Mesendoderm (in vitro differentiated cells): ENCODE measurements around the gene SLC11A1. TPM values are rescaled to one million over a fixed set of nuclear protein-coding genes. Genes with fewer than 3 reads are reported as not detected.

Experiments
- DNase-seq: peaks from one replicate; pipeline ENCODE4 v3.0.0; 2013
- H2AK5ac ChIP-seq: 2 replicates; pipeline ENCODE4 v1.6.1; 2013; ENCODE audit warnings: low read length, inconsistent platforms
- H2BK120ac ChIP-seq: 2 replicates; pipeline ENCODE4 v1.6.1; 2013; ENCODE audit warnings: low read depth, mild to moderate bottlenecking, low read length, moderate library complexity, mixed read lengths
- H2BK15ac ChIP-seq: replicated peaks from 2 replicates; pipeline ENCODE4 v1.6.1; 2013; ENCODE audit warnings: low read depth, mild to moderate bottlenecking, moderate library complexity
- H2BK5ac ChIP-seq: 2 replicates; pipeline ENCODE4 v1.6.1; 2013; ENCODE audit warnings: low read length, inconsistent platforms
- H3K18ac ChIP-seq: 2 replicates; pipeline ENCODE4 v1.6.1; 2013; ENCODE audit warnings: mild to moderate bottlenecking, low read length, mixed read lengths
- H3K23ac ChIP-seq: one replicate; pipeline ENCODE4 v1.6.1; 2013; ENCODE audit warnings: low read length
- H3K27ac ChIP-seq: 2 replicates; pipeline ENCODE4 v1.5.1; 2013; ENCODE audit warnings: low read depth, mild to moderate bottlenecking, inconsistent platforms, low read length, moderate library complexity
- H3K27me3 ChIP-seq: 2 replicates; pipeline ENCODE4 v1.6.1; 2013; ENCODE audit warnings: low read length, control low read depth, mild to moderate bottlenecking, inconsistent platforms; ENCODE audit not compliant: insufficient read depth, poor library complexity
- H3K36me3 ChIP-seq: 2 replicates; pipeline ENCODE4 v1.6.1; 2013; ENCODE audit warnings: low read length, inconsistent platforms; ENCODE audit not compliant: control insufficient read depth, insufficient read depth
- H3K4ac ChIP-seq: one replicate; pipeline ENCODE4 v1.6.1; 2013; ENCODE audit warnings: low read depth, mild to moderate bottlenecking, low read length, moderate library complexity
- H3K4me1 ChIP-seq: 2 replicates; pipeline ENCODE4 v1.6.1; 2013; ENCODE audit warnings: low read depth, low read length, inconsistent platforms; ENCODE audit not compliant: control insufficient read depth
- H3K4me2 ChIP-seq: 2 replicates; pipeline ENCODE4 v1.6.1; 2013; ENCODE audit warnings: low read length
- H3K4me3 ChIP-seq: 2 replicates; pipeline ENCODE4 v1.5.1; 2013; ENCODE audit warnings: mild to moderate bottlenecking, low read length
- H3K56ac ChIP-seq: one replicate; pipeline ENCODE4 v1.6.1; 2013; ENCODE audit warnings: low read length
- H3K79me1 ChIP-seq: 2 replicates; pipeline ENCODE4 v1.6.1; 2013; ENCODE audit warnings: low read length, inconsistent platforms
- H3K79me2 ChIP-seq: 2 replicates; pipeline ENCODE4 v1.6.1; 2013; ENCODE audit warnings: mild to moderate bottlenecking, low read length; ENCODE audit not compliant: control insufficient read depth, insufficient read depth
- H3K9ac ChIP-seq: 2 replicates; pipeline ENCODE4 v1.6.1; 2013; ENCODE audit warnings: low read length, inconsistent platforms
- H4K5ac ChIP-seq: one replicate; pipeline ENCODE4 v1.6.1; 2013; ENCODE audit warnings: low read length
- H4K8ac ChIP-seq: one replicate; pipeline ENCODE4 v1.6.1; 2013; ENCODE audit warnings: low read depth, mild to moderate bottlenecking, control low read depth, low read length, moderate library complexity
- WGBS: extraction: QIAGEN DNeasy Blood & Tissue Kit; methylation state at CpG from one replicate; pipeline ENCODE4 v1.1.7; 2013; ENCODE audit warnings: low lambda C conversion rate, missing lambda C conversion rate; ENCODE audit not compliant: insufficient coverage; ENCODE audit errors: extremely low coverage; 5-methylcytosine and 5-hydroxymethylcytosine counted together
- polyA plus RNA-seq, 2 experiments: library from polyadenylated mRNA; stranded (reverse); fragments of 200-250 nt; gene quantifications; one replicate each; pipeline ENCODE4 v1.2.3, GENCODE V29; 2013

SLC11A1 gene, protein sequence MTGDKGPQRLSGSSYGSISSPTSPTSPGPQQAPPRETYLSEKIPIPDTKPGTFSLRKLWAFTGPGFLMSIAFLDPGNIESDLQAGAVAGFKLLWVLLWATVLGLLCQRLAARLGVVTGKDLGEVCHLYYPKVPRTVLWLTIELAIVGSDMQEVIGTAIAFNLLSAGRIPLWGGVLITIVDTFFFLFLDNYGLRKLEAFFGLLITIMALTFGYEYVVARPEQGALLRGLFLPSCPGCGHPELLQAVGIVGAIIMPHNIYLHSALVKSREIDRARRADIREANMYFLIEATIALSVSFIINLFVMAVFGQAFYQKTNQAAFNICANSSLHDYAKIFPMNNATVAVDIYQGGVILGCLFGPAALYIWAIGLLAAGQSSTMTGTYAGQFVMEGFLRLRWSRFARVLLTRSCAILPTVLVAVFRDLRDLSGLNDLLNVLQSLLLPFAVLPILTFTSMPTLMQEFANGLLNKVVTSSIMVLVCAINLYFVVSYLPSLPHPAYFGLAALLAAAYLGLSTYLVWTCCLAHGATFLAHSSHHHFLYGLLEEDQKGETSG
- polyA plus RNA-seq (2013, experiment 1 of 2) = 0.04 TPM
- polyA plus RNA-seq (2013, experiment 2 of 2) = 0.04 TPM

DNA sequence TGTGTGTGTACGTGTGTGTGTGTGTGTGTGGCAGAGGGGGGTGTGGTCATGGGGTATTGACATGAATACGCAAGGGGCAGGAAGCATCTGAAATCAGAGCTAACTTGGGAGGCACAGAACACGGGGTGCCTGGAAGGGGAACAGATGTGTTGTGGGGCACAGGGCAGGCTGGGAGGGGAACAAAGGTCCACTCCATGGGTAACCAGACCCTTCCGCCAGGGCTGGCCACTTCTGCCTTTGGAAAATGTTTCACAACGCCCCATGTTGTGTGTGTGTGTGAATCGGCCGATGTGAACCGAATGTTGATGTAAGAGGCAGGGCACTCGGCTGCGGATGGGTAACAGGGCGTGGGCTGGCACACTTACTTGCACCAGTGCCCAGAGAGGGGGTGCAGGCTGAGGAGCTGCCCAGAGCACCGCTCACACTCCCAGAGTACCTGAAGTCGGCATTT, at the start of gene SLC11A1:
Gene SLC11A1 (plus strand): TSS at position 358 of the 451 bp plus-strand sequence. CDS start 96 bp downstream, outside the sequence.
- Histone ChIP-seq H3K4me2 (no peak within 1 kb of the TSS), H3K18ac (no peak within 1 kb of the TSS), H3K56ac (no peak within 1 kb of the TSS), H2BK15ac (no peak within 1 kb of the TSS), H3K4me1 (no peaks in the 10 kb centered on the region), H3K79me1 (no peaks in the 10 kb centered on the region), H2AK5ac (no peak within 1 kb of the TSS), H3K23ac (no peak within 1 kb of the TSS), H3K27ac (no peak within 1 kb of the TSS), H3K79me2 (no peaks in the 10 kb centered on the region), H4K5ac (no peak within 1 kb of the TSS), H3K4ac (no peak within 1 kb of the TSS), H3K4me3 (no peak within 1 kb of the TSS), H2BK5ac (no peak within 1 kb of the TSS), H3K27me3 (no peaks in the 10 kb centered on the region), H2BK120ac (no peak within 1 kb of the TSS), H3K36me3 (no peaks in the 10 kb centered on the region), H4K8ac (no peak within 1 kb of the TSS), H3K9ac (no peak within 1 kb of the TSS)
- no CpG with 5 or more reads among the region's 13 CpGs for WGBS
- no peak for DNase-seq

- H3K36me3 ChIP-seq = no peaks in the 10 kb centered on the region
- no peak overlapping the region for H2BK5ac ChIP-seq
- no peak overlapping the region for H4K5ac ChIP-seq
- peak overlapping the region; percentile 15 for H3K56ac ChIP-seq
- H3K79me1 ChIP-seq = no peaks in the 10 kb centered on the region
- H3K27ac ChIP-seq = no peak overlapping the region
- no peak overlapping the region for H3K18ac ChIP-seq
- no peak overlapping the region for H2AK5ac ChIP-seq
- H3K27me3 ChIP-seq = no peaks in the 10 kb centered on the region
- no peak overlapping the region for H2BK15ac ChIP-seq
- peaks cover 2% of the 10 kb centered on the region for H3K4me1 ChIP-seq
- DNase-seq = no peak
- no peak overlapping the region for H3K4me2 ChIP-seq
- H4K8ac ChIP-seq = no peak overlapping the region
- no peak overlapping the region for H3K4me3 ChIP-seq
- whole genome bisulfite sequencing = no CpG with 5 or more reads among the region's 1 CpG
- no peaks in the 10 kb centered on the region for H3K79me2 ChIP-seq
- no peak overlapping the region for H3K23ac ChIP-seq
- H2BK120ac ChIP-seq = no peak overlapping the region
- H3K4ac ChIP-seq = no peak overlapping the region
- no peak overlapping the region for H3K9ac ChIP-seq
Observed at GRCh38 chr2:218332288-218332687, 49.8 kb upstream of the SLC11A1 start.

- H3K79me2 ChIP-seq = no peaks in the 10 kb centered on the region
- no peaks in the 10 kb centered on the region for H3K36me3 ChIP-seq
- no peak overlapping the region for H3K9ac ChIP-seq
- H3K4ac ChIP-seq = no peak overlapping the region
- no peak overlapping the region for H3K4me2 ChIP-seq
- H3K23ac ChIP-seq = no peak overlapping the region
- no peak overlapping the region for H3K56ac ChIP-seq
- WGBS = no CpG with 5 or more reads among the region's 16 CpGs
- peaks cover 2% of the 10 kb centered on the region for H3K4me1 ChIP-seq
- no peak overlapping the region for H3K4me3 ChIP-seq
- H2AK5ac ChIP-seq = no peak overlapping the region
- no peak overlapping the region for H4K5ac ChIP-seq
- no peaks in the 10 kb centered on the region for H3K27me3 ChIP-seq
- no peaks in the 10 kb centered on the region for H3K79me1 ChIP-seq
- H2BK120ac ChIP-seq = no peak overlapping the region
- H2BK15ac ChIP-seq = no peak overlapping the region
- H2BK5ac ChIP-seq = no peak overlapping the region
- H3K27ac ChIP-seq = no peak overlapping the region
- DNase-seq = no peak
- H3K18ac ChIP-seq = no peak overlapping the region
- no peak overlapping the region for H4K8ac ChIP-seq
Observed at GRCh38 chr2:218332920-218333645, 49.0 kb upstream of the SLC11A1 start.

GRCh38 chr2:218334531-218334930, 47.5 kb upstream of the SLC11A1 start:
- H4K5ac ChIP-seq = no peak overlapping the region
- H3K4me3 ChIP-seq = no peak overlapping the region
- H3K79me2 ChIP-seq = no peaks in the 10 kb centered on the region

GRCh38 chr2:218340656-218341055, 41.4 kb upstream of the SLC11A1 start:
- Histone ChIP-seq H3K4me2 (no peak overlapping the region), H3K4ac (no peak overlapping the region), H4K5ac (no peak overlapping the region), H3K4me1 (no peaks in the 10 kb centered on the region), H3K56ac (no peak overlapping the region), H3K27ac (no peak overlapping the region), H2BK15ac (no peak overlapping the region), H3K27me3 (no peaks in the 10 kb centered on the region), H3K36me3 (no peaks in the 10 kb centered on the region), H2BK120ac (no peak overlapping the region), H2BK5ac (no peak overlapping the region), H3K23ac (no peak overlapping the region), H4K8ac (no peak overlapping the region), H3K18ac (no peak overlapping the region), H2AK5ac (no peak overlapping the region), H3K9ac (no peak overlapping the region), H3K79me2 (no peaks in the 10 kb centered on the region), H3K79me1 (no peaks in the 10 kb centered on the region), H3K4me3 (no peak overlapping the region)
- WGBS = no CpG with 5 or more reads among the region's 9 CpGs
- no peak for DNase-seq

More at GRCh38 chr2:218334531-218334930, 47.5 kb upstream of the SLC11A1 start:
- H3K9ac ChIP-seq = no peak overlapping the region
- no peak overlapping the region for H3K4ac ChIP-seq
- H3K36me3 ChIP-seq = no peaks in the 10 kb centered on the region
- no peaks in the 10 kb centered on the region for H3K27me3 ChIP-seq
- H4K8ac ChIP-seq = no peak overlapping the region
- H2AK5ac ChIP-seq = no peak overlapping the region
- peaks cover 2% of the 10 kb centered on the region for H3K4me1 ChIP-seq
- no CpG with 5 or more reads among the region's 3 CpGs for WGBS
- H3K23ac ChIP-seq = no peak overlapping the region
- H3K56ac ChIP-seq = no peak overlapping the region
- no peak overlapping the region for H2BK120ac ChIP-seq
- no peak overlapping the region for H2BK5ac ChIP-seq
- no peak overlapping the region for H3K27ac ChIP-seq
- H3K4me2 ChIP-seq = no peak overlapping the region
- no peak for DNase-seq
- H3K79me1 ChIP-seq = no peaks in the 10 kb centered on the region
- no peak overlapping the region for H3K18ac ChIP-seq
- no peak overlapping the region for H2BK15ac ChIP-seq
